GM18505 (cell line): ENCODE measurements around the gene TMEM139.

Experiments
- ATAC-seq: cut with Tn5 transposase; IDR thresholded peaks from one replicate; pipeline ENCODE4 v1.9.1; 2021; ENCODE audit not compliant: unreplicated experiment
- POLR2A ChIP-seq: IDR thresholded peaks from 4 replicates; pipeline ENCODE4 v1.6.1; 2011; ENCODE audit warnings: borderline replicate concordance; ENCODE audit not compliant: insufficient read depth, insufficient read length; ENCODE audit errors: extremely low read depth

TMEM139 gene

GRCh38 chr7:143284591-143285469 lies at the start of gene TMEM139:
TMEM139 (plus strand) TSS chr7:143284958; CDS start chr7:143285958, 1,000 bp downstream.
- no peak for ATAC-seq

DNA sequence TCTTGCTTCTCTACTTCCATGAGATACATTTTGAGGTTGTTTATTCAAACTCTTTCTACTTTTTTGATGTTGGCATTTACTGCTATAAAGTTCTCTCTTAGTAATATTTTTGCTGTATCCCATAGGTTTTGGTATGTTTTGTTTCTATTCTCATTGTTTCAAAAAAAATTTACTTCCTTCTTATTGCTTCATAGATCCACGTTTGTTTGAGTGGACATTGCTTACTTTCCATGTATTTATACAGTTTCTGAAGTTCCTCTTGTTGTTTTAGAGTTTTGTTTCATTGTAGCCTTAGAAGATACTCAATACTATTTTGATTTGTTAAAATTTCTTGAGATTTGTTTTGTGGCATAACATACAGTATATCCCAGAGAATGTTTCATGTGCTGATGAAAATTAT lies 49.2 kb upstream of the TMEM139 start:
- no peak for TF ChIP-seq POLR2A
- ATAC-seq = no peak

More at GRCh38 chr7:143284591-143285469, at the start of gene TMEM139:
- no peak for TF ChIP-seq POLR2A

- TF ChIP-seq POLR2A = no peak
- no peak for ATAC-seq
These were observed 48.3 kb upstream of the TMEM139 start for GRCh38 chr7:143236408-143236990.

GRCh38 chr7:143237366-143237765 lies 47.4 kb upstream of the TMEM139 start:
- ATAC-seq = no peak
- TF ChIP-seq POLR2A = no peak

DNA sequence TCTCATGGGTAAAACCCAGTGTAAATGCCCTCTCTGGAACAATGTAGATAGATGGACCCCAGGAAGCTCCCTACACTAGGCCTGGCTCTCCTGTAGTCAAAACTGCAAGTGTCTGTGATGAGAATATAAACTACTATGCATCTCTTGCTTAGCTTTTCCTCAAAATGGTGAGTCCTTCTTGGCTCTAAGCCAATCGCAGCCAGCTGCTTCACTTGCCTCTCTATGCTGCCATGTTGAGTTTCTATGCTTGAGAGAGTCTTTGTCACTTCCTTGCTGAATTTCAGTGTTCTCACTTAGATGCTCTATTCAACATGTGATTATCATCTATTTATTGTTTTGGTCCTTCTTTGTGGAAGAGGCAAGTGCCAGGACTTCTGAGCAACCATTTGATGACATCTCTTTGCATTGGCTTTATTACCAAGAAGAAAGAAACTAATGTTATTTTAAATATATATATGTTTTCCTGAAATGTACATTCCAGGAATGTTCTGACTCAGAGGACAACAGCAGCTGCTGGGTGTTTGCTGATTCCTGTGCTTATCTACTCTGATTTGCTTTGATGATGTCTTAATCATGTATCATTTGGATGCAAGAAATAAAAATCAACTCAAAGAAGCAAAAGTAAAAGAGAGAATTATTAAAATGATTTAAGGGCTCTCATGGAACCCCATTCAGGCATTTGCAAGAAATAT lies 46.3 kb upstream of the TMEM139 start:
- TF ChIP-seq POLR2A = no peak
- ATAC-seq = no peak

DNA sequence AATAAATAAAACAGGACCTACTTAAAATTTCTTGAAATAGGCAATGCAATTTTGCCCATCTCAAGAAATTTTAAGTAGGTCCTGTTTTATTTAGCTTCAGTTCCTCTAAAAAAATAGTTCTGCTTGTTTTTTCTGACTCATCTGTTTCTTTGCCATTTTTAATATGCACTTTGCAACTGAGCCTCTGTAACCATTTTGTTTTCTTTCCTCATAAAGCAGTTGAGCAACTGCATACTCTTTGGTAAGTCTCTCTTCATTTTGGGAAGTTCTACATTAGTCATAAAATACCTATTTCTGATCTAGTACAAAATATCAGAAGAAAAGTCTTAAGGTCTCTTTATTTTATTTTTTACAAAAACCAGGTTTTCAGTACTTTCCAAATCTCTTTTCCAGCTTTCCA lies 44.9 kb upstream of the TMEM139 start:
- TF ChIP-seq POLR2A = no peak
- ATAC-seq = no peak

DNA sequence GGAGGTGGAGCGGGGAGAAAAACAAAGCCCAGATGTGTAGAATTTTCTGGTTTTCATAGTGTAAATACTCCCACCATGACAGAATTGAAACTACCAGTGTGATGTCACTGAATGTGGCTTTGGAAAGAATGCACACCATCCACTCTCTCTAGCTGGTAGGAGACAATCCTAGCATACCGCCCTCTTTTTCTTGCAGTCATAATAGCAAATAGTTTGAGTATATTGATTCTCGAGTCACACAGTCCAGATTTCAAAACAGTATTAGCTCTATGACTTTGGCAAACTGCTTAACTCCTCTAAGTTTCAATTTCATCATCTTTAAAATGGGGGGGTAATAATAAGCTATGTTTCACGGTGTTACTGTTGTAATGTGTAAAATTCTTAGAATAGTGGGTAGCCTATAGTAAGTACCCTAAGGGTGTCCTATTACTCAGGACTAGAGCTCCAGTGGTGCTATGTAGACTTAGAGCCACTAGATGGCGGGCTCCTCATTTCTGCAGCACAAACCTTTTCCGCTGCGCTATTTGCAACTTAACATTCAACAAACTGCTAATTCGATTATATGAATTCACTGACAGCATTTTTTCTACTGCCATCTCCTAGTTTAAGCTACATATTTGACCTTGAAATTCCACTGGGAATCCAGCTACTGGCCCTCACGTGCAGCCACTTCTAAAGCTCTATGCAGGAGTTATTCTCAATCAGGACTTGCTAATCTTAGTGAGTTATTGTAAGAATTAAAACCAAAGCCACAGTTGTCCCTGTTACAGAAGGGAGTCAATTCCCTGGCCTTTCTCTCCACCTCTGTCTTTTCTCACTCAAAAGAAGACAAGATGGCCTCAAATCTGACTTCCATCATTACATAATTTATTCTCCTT lies 44.2 kb upstream of the TMEM139 start:
- no peak for TF ChIP-seq POLR2A
- peak; percentile 95 for ATAC-seq

DNA sequence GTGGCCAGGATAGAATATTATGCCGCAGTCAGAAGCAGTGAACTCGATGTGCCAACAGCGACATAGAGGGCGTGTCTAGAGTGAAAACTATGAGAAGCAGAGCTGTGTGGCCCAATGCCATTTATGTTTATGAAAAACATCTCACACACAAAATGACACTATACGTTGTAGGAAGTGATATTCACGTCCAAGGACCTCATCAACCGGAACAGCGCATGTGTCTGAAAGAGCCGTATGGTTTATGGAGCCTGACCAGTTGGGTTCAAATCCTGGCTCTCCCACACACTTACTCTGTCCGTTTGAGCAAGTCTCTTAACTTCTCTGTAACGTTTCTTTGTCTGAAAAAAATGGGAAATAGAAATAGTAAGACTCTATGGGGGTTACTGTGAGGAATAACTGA lies 42.5 kb upstream of the TMEM139 start:
- no peak for ATAC-seq
- no peak for TF ChIP-seq POLR2A

GRCh38 chr7:143243111-143243510 lies 41.6 kb upstream of the TMEM139 start:
- no peak for TF ChIP-seq POLR2A
- ATAC-seq = no peak

DNA sequence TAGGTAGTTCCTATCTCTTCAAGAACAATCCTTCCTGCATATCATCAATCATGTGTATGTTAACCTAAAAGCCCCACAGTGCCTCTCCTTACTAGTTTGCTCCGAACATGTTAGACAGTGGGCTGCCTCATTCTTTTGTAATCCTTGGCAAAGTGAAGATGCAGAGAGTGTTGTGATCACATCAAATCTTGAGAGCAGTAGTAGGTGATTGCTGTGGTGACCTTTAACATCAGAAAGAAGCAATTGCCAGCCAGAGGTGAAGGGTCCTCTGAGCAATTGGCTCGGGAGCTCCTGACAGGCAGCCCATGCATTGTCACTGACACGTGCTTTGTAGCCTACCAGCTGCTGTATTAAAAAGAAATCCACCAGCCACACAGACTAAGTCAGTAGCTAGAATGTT lies 41.1 kb upstream of the TMEM139 start:
- TF ChIP-seq POLR2A = no peak
- ATAC-seq = no peak

- no peak for TF ChIP-seq POLR2A
- no peak for ATAC-seq
These were observed 40.4 kb upstream of the TMEM139 start for GRCh38 chr7:143244321-143244720.

DNA sequence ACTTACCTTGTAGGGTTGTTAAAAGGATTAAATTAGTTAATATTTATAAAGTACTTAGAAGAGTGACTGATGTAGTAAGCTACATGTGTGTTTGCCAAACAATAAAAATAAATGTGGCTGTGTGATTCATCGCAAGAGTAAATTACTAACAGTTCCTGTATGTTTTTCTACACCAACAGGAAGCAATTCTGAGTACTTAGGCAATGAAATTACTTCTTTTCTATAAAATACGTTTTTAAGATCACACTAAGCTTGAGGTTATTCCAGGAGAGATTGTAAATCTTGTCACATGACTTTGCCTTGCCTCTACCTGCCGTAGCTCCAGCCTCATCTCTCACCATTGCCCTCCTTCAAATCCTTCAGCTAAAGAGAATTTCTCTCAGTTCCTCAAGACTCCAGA lies 39.6 kb upstream of the TMEM139 start:
- no peak for TF ChIP-seq POLR2A
- ATAC-seq = no peak

GRCh38 chr7:143247372-143247771 lies 37.4 kb upstream of the TMEM139 start:
- no peak for TF ChIP-seq POLR2A
- no peak for ATAC-seq
